NCI-H1105 (cell line): Measurements from ENCODE around the gene C11orf21.
A peak's percentile ranks its signal among the peaks of the same experiment; 100 is the strongest.

Experiments
- DNase-seq: peaks from one replicate; lab custom pipeline; 2025; lab: John Stamatoyannopoulos, UW

C11orf21 gene

GRCh38 chr11:2320568-2321310 lies 19.0 kb upstream of the C11orf21 start:
- no peak for DNase-seq

GRCh38 chr11:2319791-2320472 lies 18.2 kb upstream of the C11orf21 start:
- DNase-seq: no peak

GRCh38 chr11:2318707-2319106 lies 17.0 kb upstream of the C11orf21 start:
- no peak for DNase-seq

- no peak for DNase-seq
Observed at GRCh38 chr11:2318123-2318522, 16.4 kb upstream of the C11orf21 start.

GRCh38 chr11:2317354-2318050 lies 15.8 kb upstream of the C11orf21 start:
- no peak for DNase-seq

- DNase-seq: no peak
Observed at GRCh38 chr11:2316963-2317244, 15.2 kb upstream of the C11orf21 start.

GRCh38 chr11:2316169-2316962 lies 14.6 kb upstream of the C11orf21 start:
- DNase-seq: no peak

- DNase-seq: no peak
Observed at GRCh38 chr11:2315395-2316168, 13.9 kb upstream of the C11orf21 start.

- peak; percentile 81 for DNase-seq
Observed at GRCh38 chr11:2314525-2315394, 13.0 kb upstream of the C11orf21 start.

GRCh38 chr11:2314136-2314524 lies 12.4 kb upstream of the C11orf21 start:
- DNase-seq: no peak

GRCh38 chr11:2313051-2313951 lies 11.6 kb upstream of the C11orf21 start:
- no peak for DNase-seq

GRCh38 chr11:2312232-2313042 lies 10.7 kb upstream of the C11orf21 start:
- no peak for DNase-seq

- DNase-seq: no peak
Observed at GRCh38 chr11:2311353-2312133, 9.8 kb upstream of the C11orf21 start.

- no peak for DNase-seq
Observed at GRCh38 chr11:2310786-2311352, 9.2 kb upstream of the C11orf21 start.

- no peak for DNase-seq
Observed at GRCh38 chr11:2310073-2310785, 8.5 kb upstream of the C11orf21 start.

GRCh38 chr11:2309251-2310072 lies 7.7 kb upstream of the C11orf21 start:
- no peak for DNase-seq
